ENCODE data around the gene PCDHB6. TPM values are rescaled to one million over a fixed set of nuclear protein-coding genes. Genes with fewer than 3 reads are reported as not detected.
"Not testable (repeated sequence)": the region's sequence is repeated elsewhere in the genome, so short reads cannot be mapped to it uniquely, and the experiment has no call there.

Gene PCDHB6
- total RNA-seq, 1 experiment from 2014 or later: not detected

- Histone ChIP-seq H4K8ac (replicated peaks; ENCODE audit: insufficient read length, low read depth, low read length) (no peak within 1 kb of the TSS), H2BK15ac (ENCODE audit: low read depth, low read length) (no peak within 1 kb of the TSS), H2BK5ac (ENCODE audit: insufficient read length, low read length) (no peak within 1 kb of the TSS), H3K79me1 (ENCODE audit: insufficient read depth, low read depth, low read length, poor library complexity, severe bottlenecking) (no peaks in the 10 kb centered on the region), H3K27ac (ENCODE audit: insufficient read length, low read depth, low read length) (no peak within 1 kb of the TSS), H4K20me1 (ENCODE audit: control insufficient read depth, insufficient read depth, insufficient read length) (no peaks in the 10 kb centered on the region), H3T11ph (ENCODE audit: low read length) (no peak within 1 kb of the TSS), H3K56ac (ENCODE audit: insufficient read length, low read depth, low read length) (no peak within 1 kb of the TSS), H3K4me2 (ENCODE audit: insufficient read depth, insufficient read length, low read length) (no peak within 1 kb of the TSS), H3K14ac (ENCODE audit: insufficient read depth, low read length) (no peak within 1 kb of the TSS), H4K91ac (ENCODE audit: insufficient read length, low read depth, low read length) (no peak within 1 kb of the TSS), H2AK5ac (ENCODE audit: insufficient read length, low read length) (no peak within 1 kb of the TSS), H3K4ac (ENCODE audit: low read depth, low read length) (no peak within 1 kb of the TSS), H2AFZ (ENCODE audit: low read length) (peak within 1 kb of the TSS; percentile 95), H3K18ac (ENCODE audit: insufficient read length, low read depth, low read length) (no peak within 1 kb of the TSS), H3K23ac (ENCODE audit: insufficient read length, low read depth, low read length) (no peak within 1 kb of the TSS), H2BK120ac (ENCODE audit: low read depth, low read length, poor library complexity, severe bottlenecking) (no peak within 1 kb of the TSS), H2BK12ac (ENCODE audit: insufficient read length, low read depth, low read length) (no peak within 1 kb of the TSS), H3K23me2 (ENCODE audit: insufficient read length, low read depth, low read length, poor library complexity, severe bottlenecking) (no peaks in the 10 kb centered on the region), H3K9me3 (ENCODE audit: control insufficient read depth, low read depth, low read length) (no peaks in the 10 kb centered on the region), H3K4me1 (ENCODE audit: insufficient read depth, low read length) (no peaks in the 10 kb centered on the region), H3K79me2 (ENCODE audit: insufficient read depth, low read length) (no peaks in the 10 kb centered on the region), H4K5ac (ENCODE audit: insufficient read length, low read depth, low read length) (no peak within 1 kb of the TSS), H2BK20ac (ENCODE audit: low read depth, low read length, poor library complexity, severe bottlenecking) (peak within 1 kb of the TSS; percentile 90), H3K27me3 (ENCODE audit: insufficient read depth, low read length) (no peaks in the 10 kb centered on the region), H3K9ac (ENCODE audit: extremely low read depth, insufficient read length, low read length) (no peak within 1 kb of the TSS)
- Mint-ChIP-seq H3K27ac (no peak within 1 kb of the TSS), H3K27me3 (ENCODE audit: low read depth) (peaks cover 12% of the 10 kb centered on the region), H3K9me3 (peaks cover 21 to 30% of the 10 kb centered on the region in 2 experiments), H3K36me3 (ENCODE audit: insufficient read depth in 1 of 3, low read depth in 3 of 3) (peaks cover 4 to 16% (median 12%) of the 10 kb centered on the region in 3 experiments; a peak in 5 of 7 replicates), H3K4me3 (0 out of 5 replicates have a peak within 1 kb of the TSS, but pooled peaks of 1 of the 2 experiments have one; percentile 16), H3K4me1 (peaks cover 0 to 6% of the 10 kb centered on the region in 2 experiments; a peak in 1 of 4 replicates)
- peak; percentile 86 for TF ChIP-seq CTCF (conservative IDR thresholded peaks at IDR 0.05)
- no CpG with 5 or more reads among the region's 20 CpGs for WGBS (ENCODE audit: extremely low coverage, insufficient read length, low lambda C conversion rate)
- no peak for DNase-seq
These were observed 22.7 kb downstream of the PCDHB6 start, which contains the start of gene PCDHB7 for GRCh38 chr5:141172381-141173204. Gene PCDHB7 (plus strand): TSS chr5:141172644. CDS start chr5:141172836, 192 bp downstream.

GRCh38 chr5:141174291-141175104 is 24.6 kb downstream of the PCDHB6 start:
- H2BK20ac ChIP-seq (ENCODE audit: low read depth, low read length, poor library complexity, severe bottlenecking); H2AK5ac ChIP-seq (ENCODE audit: insufficient read length, low read length); H3K4me1 Mint-ChIP-seq; H3K27ac Mint-ChIP-seq; H3K27me3 ChIP-seq (ENCODE audit: insufficient read depth, low read length); H2AFZ ChIP-seq (ENCODE audit: low read length); H3K79me2 ChIP-seq (ENCODE audit: insufficient read depth, low read length); H3K23ac ChIP-seq (ENCODE audit: insufficient read length, low read depth, low read length); H3T11ph ChIP-seq (ENCODE audit: low read length); H3K23me2 ChIP-seq (ENCODE audit: insufficient read length, low read depth, low read length, poor library complexity, severe bottlenecking); H4K91ac ChIP-seq (ENCODE audit: insufficient read length, low read depth, low read length); H3K14ac ChIP-seq (ENCODE audit: insufficient read depth, low read length); H3K27ac ChIP-seq (ENCODE audit: insufficient read length, low read depth, low read length); H2BK120ac ChIP-seq (ENCODE audit: low read depth, low read length, poor library complexity, severe bottlenecking); H3K18ac ChIP-seq (ENCODE audit: insufficient read length, low read depth, low read length); H4K20me1 ChIP-seq (ENCODE audit: control insufficient read depth, insufficient read depth, insufficient read length); H3K4ac ChIP-seq (ENCODE audit: low read depth, low read length); H3K9me3 ChIP-seq (ENCODE audit: control insufficient read depth, low read depth, low read length); H3K27me3 Mint-ChIP-seq (ENCODE audit: low read depth); DNase-seq; H3K79me1 ChIP-seq (ENCODE audit: insufficient read depth, low read depth, low read length, poor library complexity, severe bottlenecking); H3K56ac ChIP-seq (ENCODE audit: insufficient read length, low read depth, low read length); H3K4me1 ChIP-seq (ENCODE audit: insufficient read depth, low read length); H2BK5ac ChIP-seq (ENCODE audit: insufficient read length, low read length); H2BK12ac ChIP-seq (ENCODE audit: insufficient read length, low read depth, low read length); H3K4me2 ChIP-seq (ENCODE audit: insufficient read depth, insufficient read length, low read length); H3K4me3 Mint-ChIP-seq; H2BK15ac ChIP-seq (ENCODE audit: low read depth, low read length); H4K8ac ChIP-seq (replicated peaks; ENCODE audit: insufficient read length, low read depth, low read length); H4K5ac ChIP-seq (ENCODE audit: insufficient read length, low read depth, low read length); H3K9ac ChIP-seq (ENCODE audit: extremely low read depth, insufficient read length, low read length): not testable (repeated sequence)
- no CpG with 5 or more reads among the region's 79 CpGs for WGBS (ENCODE audit: extremely low coverage, insufficient read length, low lambda C conversion rate)
- H3K9me3 Mint-ChIP-seq: peaks cover 18 to 25% of the 10 kb centered on the region in 2 experiments
- H3K36me3 Mint-ChIP-seq (ENCODE audit: insufficient read depth in 1 of 3, low read depth in 3 of 3): peaks cover 4 to 16% (median 12%) of the 10 kb centered on the region in 3 experiments; a peak in 5 of 7 replicates

Measured in H9 (cell line).